Lower leg skin (tissue), 4 donors: ENCODE measurements around the gene BBOX1. TPM values are rescaled to one million over a fixed set of nuclear protein-coding genes. Genes with fewer than 3 reads are reported as not detected.
"Not testable (repeated sequence)": the region's sequence is repeated elsewhere in the genome, so short reads cannot be mapped to it uniquely, and the experiment has no call there.

ENCODE experiments used
- DNase-seq, 2 donors: peaks; one replicate each; pipeline ENCODE4 v3.0.0-alpha.2; 2019; ENCODE audit warnings: low spot score in 2 of 2
- H3K4me3 ChIP-seq: fragments of 200-600 bp; sonication (generic); 2 replicates; pipeline ENCODE4 v1.5.1; 2017; ENCODE audit warnings: mild to moderate bottlenecking, low read depth; ENCODE audit not compliant: poor library complexity, severe bottlenecking
- CTCF ChIP-seq, 3 donors: fragments of 450-650 bp; IDR thresholded peaks; one replicate each; pipeline ENCODE4 v1.5.1; 2016; ENCODE audit warnings: antibody characterized with exemption in 3 of 3, mild to moderate bottlenecking in 3 of 3, moderate library complexity in 2 of 3
- POLR2A ChIP-seq, 2 donors: fragments of 450-650 bp; IDR thresholded peaks; one replicate each; pipeline ENCODE4 v1.6.1; 2016 to 2017; ENCODE audit warnings: antibody characterized with exemption in 2 of 2, mild to moderate bottlenecking in 1 of 2, moderate library complexity in 1 of 2
- WGBS, 2 donors: methylation state at CpG; one replicate each; pipeline ENCODE4 v1.1.5; 2018; 5-methylcytosine and 5-hydroxymethylcytosine counted together
- intact Hi-C: fragments of 100-400 bp; cut with DNase I; formaldehyde crosslinking; loops from one replicate; pipeline ENCODE4 v1.15.0; 2023; ENCODE audit warnings: low total_unique reads
- total RNA-seq, 4 donors: library from RNA; depleted of rRNA; stranded (reverse); fragments of >200 nt; gene quantifications; one replicate each; pipeline ENCODE4 v1.1.0, GENCODE V29; 2016

BBOX1 gene
- total RNA-seq, 4 donors from 2014 or later = 31.2 to 48.8 (median 38.2) TPM

GRCh38 chr11:27166130-27166529 lies 125.5 kb downstream of the BBOX1 start:
- intact Hi-C loops = loop anchor here (10.0 kb wide), 1 partner anchor 421 kb away; no protein-coding TSS in a partner anchor
- no peak overlapping the region for H3K4me3 ChIP-seq
- no peak for TF ChIP-seq CTCF (IDR thresholded peaks at IDR 0.05)
- WGBS, 2 donors = 23 to 27% methylated on average over 2 of the region's 2 CpGs
- no peak for DNase-seq

GRCh38 chr11:27171376-27171958 lies 130.9 kb downstream of the BBOX1 start:
- 77 to 79% methylated on average over 4 of the region's 4 CpGs for WGBS, 2 donors
- DNase-seq = no peak
- H3K4me3 ChIP-seq = no peak overlapping the region
- TF ChIP-seq POLR2A (IDR thresholded peaks at IDR 0.05) = no peak
- TF ChIP-seq CTCF (IDR thresholded peaks at IDR 0.05) = no peak
- intact Hi-C loops = no loop called here

- 46 to 50% methylated on average over 1 of the region's 1 CpG for WGBS, 2 donors
- no peak overlapping the region for H3K4me3 ChIP-seq
- no peak for DNase-seq
- intact Hi-C loops = no loop called here
- TF ChIP-seq CTCF (IDR thresholded peaks at IDR 0.05) = no peak
- no peak for TF ChIP-seq POLR2A (IDR thresholded peaks at IDR 0.05)
These were observed 132.9 kb downstream of the BBOX1 start for GRCh38 chr11:27173545-27173944.

- 54 to 55% methylated on average over 4 of the region's 4 CpGs for WGBS, 2 donors
- intact Hi-C loops = no loop called here
- TF ChIP-seq POLR2A (IDR thresholded peaks at IDR 0.05) = no peak
- no peak for TF ChIP-seq CTCF (IDR thresholded peaks at IDR 0.05)
- peak in 1 of 2 donors; percentile 63 for DNase-seq
- no peak overlapping the region for H3K4me3 ChIP-seq
These were observed 133.4 kb downstream of the BBOX1 start for GRCh38 chr11:27174021-27174420.

- WGBS, 2 donors = 73 to 74% methylated on average over 9 of the region's 9 CpGs
- intact Hi-C loops = no loop called here
- no peak for TF ChIP-seq CTCF (IDR thresholded peaks at IDR 0.05)
- TF ChIP-seq POLR2A (IDR thresholded peaks at IDR 0.05) = no peak
- no peak overlapping the region for H3K4me3 ChIP-seq
- no peak for DNase-seq
These were observed 134.1 kb downstream of the BBOX1 start for GRCh38 chr11:27174672-27175210.

- DNase-seq, H3K4me3 ChIP-seq, intact Hi-C loops: not testable (repeated sequence)
- 77 to 98% methylated on average over 3 to 4 of the region's 4 CpGs for WGBS, 2 donors
These were observed 134.9 kb downstream of the BBOX1 start for GRCh38 chr11:27175562-27175961.

Other genes with a start within 250 kb of the BBOX1 start
- gene FIBIN, start 46.7 kb upstream of the BBOX1 start, total RNA-seq = 10 to 100 TPM; 11.7 to 45.4 (median 15.1) TPM